Epithelial cell of proximal tubule (primary cell): ENCODE results near the gene GAGE13. TPM values are rescaled to one million over a fixed set of nuclear protein-coding genes. Genes with fewer than 3 reads are reported as not detected.

ENCODE experiments used
- total RNA-seq: library from RNA; depleted of rRNA; stranded (reverse); fragments of >200 nt; gene quantifications from 2 replicates; pipeline ENCODE4 v1.2.3, GENCODE V29; 2015

The GAGE13 gene
- total RNA-seq, 1 donor from 2014 or later, result not detected

Other genes with a start within 250 kb of the GAGE13 start
- 28.9 and 31.9 TPM in 2 replicates for gene GPKOW, start 207.8 kb upstream of the GAGE13 start, total RNA-seq
- gene MAGIX, start 168.8 kb upstream of the GAGE13 start, total RNA-seq, result 8.3 and 9.6 TPM in 2 replicates
- gene PLP2, start 159.7 kb upstream of the GAGE13 start, total RNA-seq, result 115 and 132 TPM in 2 replicates
- 13.0 and 18.5 TPM in 2 replicates for gene PRICKLE3, start 145.2 kb upstream of the GAGE13 start, total RNA-seq
- 0.17 and 0.29 TPM in 2 replicates for gene SYP, start 131.4 kb upstream of the GAGE13 start, total RNA-seq
- 0.12 TPM in 1 of 2 replicates, not detected in the other for gene CACNA1F, start 98.2 kb upstream of the GAGE13 start, total RNA-seq
- 22.7 and 25.9 TPM in 2 replicates for gene CCDC22, start 96.1 kb upstream of the GAGE13 start, total RNA-seq
- 0.07 TPM in 1 of 2 replicates, not detected in the other for gene FOXP3, start 66.9 kb upstream of the GAGE13 start, total RNA-seq
- 0.87 and 2.3 TPM in 2 replicates for gene PPP1R3F, start 61.8 kb upstream of the GAGE13 start, total RNA-seq
- gene GAGE10, start 27.9 kb upstream of the GAGE13 start, total RNA-seq, result not detected in 2 replicates
- gene GAGE12J, start 9.5 kb upstream of the GAGE13 start, total RNA-seq, result not detected in 2 replicates
- gene GAGE12C, start 200.6 kb downstream of the GAGE13 start, total RNA-seq, result not detected in 2 replicates
- gene GAGE12D, start 210.2 kb downstream of the GAGE13 start, total RNA-seq, result not detected in 2 replicates
- gene GAGE12E, start 219.7 kb downstream of the GAGE13 start, total RNA-seq, result not detected in 2 replicates
- gene GAGE12F, start 229.3 kb downstream of the GAGE13 start, total RNA-seq, result not detected in 2 replicates
- not detected in 2 replicates for gene GAGE12G, start 238.8 kb downstream of the GAGE13 start, total RNA-seq
- not detected in 2 replicates for gene GAGE12H, start 248.4 kb downstream of the GAGE13 start, total RNA-seq